Inflammatory macrophage treated with lipopolysaccharide for 1 hour (primary cell): ENCODE results near the gene ZXDA.
"Not testable (repeated sequence)": the region's sequence is repeated elsewhere in the genome, so short reads cannot be mapped to it uniquely, and the experiment has no call there.

Experiments used
- DNase-seq, 2 donors: peaks; one replicate each; pipeline ENCODE4 v3.0.0-alpha.2; 2020 to 2022

Gene ZXDA, protein sequence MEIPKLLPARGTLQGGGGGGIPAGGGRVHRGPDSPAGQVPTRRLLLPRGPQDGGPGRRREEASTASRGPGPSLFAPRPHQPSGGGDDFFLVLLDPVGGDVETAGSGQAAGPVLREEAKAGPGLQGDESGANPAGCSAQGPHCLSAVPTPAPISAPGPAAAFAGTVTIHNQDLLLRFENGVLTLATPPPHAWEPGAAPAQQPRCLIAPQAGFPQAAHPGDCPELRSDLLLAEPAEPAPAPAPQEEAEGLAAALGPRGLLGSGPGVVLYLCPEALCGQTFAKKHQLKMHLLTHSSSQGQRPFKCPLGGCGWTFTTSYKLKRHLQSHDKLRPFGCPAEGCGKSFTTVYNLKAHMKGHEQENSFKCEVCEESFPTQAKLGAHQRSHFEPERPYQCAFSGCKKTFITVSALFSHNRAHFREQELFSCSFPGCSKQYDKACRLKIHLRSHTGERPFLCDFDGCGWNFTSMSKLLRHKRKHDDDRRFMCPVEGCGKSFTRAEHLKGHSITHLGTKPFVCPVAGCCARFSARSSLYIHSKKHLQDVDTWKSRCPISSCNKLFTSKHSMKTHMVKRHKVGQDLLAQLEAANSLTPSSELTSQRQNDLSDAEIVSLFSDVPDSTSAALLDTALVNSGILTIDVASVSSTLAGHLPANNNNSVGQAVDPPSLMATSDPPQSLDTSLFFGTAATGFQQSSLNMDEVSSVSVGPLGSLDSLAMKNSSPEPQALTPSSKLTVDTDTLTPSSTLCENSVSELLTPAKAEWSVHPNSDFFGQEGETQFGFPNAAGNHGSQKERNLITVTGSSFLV

DNA sequence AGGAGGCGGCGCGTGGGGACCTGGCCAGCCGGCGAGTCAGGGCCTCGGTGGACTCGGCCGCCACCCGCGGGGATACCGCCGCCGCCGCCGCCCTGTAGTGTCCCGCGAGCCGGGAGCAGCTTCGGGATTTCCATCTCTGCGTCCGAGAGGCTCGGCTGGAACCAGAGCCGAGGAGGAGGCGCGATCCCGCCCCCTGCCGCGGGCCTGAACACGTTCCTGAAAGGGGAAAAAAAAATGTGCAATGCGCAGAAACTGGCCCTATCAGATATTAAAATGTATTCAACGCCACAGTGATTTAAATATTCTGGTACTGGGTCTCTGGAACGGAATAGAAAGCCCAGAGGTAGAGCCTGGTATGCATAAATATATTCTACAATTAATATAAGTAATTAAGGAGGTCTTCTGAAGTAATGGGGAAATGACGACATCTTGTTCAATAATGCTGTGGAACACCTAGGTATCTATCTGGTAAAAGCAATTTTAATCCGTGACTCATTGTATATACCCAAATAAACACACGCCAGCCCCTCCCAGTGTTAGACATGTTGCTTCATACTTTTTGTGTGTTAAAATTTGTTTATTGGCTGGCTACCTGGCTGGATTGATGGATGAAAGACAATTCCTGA lies at the start of gene ZXDA:
Gene ZXDA, minus strand, starts transcription at position 172 of the 626 bp plus-strand sequence. Its CDS starts 38 bp downstream, at position 134.
- not testable (repeated sequence) for DNase-seq

DNA sequence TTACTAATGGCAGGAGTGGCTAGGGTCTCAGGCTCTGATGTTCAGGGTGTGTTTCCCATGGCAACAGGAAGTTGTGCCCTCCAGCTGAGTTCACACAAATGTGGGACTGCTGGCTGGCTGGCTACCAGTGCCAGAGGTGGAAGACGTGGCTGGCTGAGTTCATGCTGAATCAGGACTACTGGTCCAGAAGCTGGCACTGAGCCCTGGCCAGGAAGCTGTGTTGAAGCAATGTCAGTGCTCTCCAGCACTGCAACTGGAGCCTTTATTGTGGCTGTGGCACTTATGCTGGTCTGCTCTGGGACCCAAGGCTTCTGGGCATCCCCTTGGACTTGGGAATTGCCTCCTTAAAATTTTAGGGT lies 42.0 kb upstream of the ZXDA start:
- no peak for DNase-seq

DNA sequence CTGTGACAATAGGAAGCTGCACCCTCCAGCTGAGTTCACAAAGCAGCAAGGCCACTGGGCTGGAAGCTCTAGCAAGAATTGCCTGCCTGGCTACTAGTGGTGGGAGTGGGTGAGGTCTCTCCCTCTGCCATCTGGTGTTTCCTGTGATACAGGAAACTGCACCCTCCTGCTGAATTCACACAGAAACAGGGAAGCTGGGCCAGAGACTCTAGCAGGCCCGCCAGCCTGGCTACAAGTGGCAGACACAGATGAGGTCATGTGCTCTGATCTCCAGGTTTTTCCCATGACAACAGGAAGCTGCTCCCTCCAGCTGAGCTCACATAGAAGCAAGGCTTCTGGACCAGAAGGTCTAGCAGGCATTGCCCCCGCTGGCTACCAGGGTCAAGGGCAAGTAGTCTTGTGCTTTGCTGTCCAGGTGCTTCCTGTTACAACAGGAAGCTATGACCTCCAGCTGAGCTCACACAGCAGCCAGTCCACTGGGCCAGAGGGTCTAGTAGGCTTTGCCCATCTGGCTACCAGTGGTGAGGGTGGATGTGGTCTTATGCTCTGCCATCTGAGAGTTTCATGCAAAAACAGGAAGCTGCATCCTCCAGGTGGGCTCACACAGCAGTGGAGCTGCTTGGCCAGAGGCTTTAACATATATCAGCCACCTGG lies 41.5 kb upstream of the ZXDA start:
- DNase-seq: no peak

DNA sequence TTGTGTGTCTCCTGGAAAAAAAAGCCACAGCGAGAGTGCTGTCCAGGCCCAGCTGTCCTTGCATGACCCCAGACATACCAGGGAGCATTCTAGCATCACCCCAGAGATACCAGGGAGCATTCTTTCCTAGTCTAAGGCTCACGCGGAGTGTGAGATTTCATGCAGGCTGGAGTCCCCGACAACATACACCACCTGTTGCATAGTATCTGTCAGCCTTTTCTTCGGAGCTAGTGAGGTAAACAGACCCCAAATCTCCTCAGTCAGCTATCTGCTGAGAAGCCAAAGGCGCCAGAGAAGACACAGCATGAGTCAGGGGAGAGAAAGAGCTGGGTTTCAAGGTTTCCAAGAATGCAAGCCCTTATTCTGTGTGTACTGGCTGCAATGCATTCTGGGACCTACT lies 23.1 kb upstream of the ZXDA start:
- DNase-seq: no peak

DNA sequence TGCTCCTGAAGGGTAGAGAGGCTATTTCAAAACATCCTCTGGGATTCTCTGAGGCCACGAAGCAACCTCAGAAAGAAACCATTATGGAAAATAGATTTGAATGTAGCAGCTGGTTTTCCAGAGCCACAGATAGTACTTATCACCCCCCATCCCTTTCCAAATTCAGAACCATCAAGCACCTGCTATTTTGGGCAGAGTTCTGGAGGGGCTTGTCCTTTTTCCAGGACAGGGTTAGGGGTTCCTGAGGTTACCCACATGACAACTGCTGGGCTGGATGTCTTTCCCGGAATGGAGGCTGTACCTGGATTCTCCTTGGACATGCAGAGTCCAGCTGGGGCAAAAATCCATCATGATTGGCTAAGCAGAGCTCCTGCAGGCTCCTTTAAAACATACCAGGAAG lies 22.0 kb upstream of the ZXDA start:
- no peak for DNase-seq

DNA sequence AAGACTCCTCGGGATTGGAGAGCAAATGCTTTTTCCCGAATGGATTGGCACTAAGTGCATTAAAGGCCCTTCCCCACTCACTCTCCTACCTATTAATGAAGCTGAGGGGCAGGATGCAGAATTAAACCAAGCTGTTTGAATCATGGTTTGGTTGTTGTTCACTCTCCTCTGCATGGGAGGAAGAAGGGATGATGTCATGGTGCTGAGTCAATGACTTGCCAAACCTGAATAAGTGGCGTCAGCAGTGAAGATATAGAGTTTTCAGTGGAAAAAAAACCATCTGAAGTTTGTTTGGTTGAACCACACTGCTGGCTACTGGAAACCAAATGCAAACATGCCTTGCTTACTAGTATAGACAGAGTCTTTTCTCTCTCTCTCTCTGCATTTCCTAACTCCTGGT lies 19.8 kb upstream of the ZXDA start:
- no peak for DNase-seq

DNA sequence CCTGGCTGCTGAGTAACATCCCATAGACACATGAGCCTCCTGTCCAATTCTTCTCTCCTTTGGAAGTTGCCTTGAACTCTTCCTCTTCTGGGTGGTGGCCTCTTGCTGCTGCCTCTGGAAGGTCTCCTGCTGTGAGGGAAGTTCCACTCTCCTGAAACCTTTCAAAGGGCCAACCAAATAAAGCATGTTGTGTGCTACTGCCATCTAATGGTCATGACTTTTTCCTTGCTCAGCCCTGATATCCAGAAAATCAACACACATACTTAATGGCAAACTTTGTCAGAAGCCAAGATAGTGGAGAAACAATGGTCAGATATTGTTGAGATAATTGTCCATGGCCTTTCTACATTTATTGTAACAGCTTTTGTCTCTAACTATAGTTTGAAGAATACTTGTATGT lies 19.1 kb upstream of the ZXDA start:
- peak; percentile 45 to 56 for DNase-seq

DNA sequence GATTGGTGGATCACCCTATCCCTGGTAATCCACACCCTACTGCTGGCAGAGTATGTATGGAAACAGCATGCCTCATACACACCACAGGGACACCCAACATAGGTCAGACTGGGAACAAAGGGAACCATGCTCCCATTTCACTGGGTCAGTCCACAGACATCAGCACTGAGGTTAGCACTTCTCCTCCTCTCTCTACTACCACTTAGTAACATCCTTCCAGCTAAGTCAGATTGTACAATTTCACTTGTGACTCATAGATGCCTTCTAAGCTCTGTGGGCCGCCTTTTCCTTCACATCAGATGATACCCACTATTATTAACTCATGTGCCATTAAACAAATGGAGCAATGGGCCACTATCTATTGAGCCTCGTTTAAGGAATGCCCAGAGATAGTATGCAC lies 15.5 kb upstream of the ZXDA start:
- DNase-seq: no peak

DNA sequence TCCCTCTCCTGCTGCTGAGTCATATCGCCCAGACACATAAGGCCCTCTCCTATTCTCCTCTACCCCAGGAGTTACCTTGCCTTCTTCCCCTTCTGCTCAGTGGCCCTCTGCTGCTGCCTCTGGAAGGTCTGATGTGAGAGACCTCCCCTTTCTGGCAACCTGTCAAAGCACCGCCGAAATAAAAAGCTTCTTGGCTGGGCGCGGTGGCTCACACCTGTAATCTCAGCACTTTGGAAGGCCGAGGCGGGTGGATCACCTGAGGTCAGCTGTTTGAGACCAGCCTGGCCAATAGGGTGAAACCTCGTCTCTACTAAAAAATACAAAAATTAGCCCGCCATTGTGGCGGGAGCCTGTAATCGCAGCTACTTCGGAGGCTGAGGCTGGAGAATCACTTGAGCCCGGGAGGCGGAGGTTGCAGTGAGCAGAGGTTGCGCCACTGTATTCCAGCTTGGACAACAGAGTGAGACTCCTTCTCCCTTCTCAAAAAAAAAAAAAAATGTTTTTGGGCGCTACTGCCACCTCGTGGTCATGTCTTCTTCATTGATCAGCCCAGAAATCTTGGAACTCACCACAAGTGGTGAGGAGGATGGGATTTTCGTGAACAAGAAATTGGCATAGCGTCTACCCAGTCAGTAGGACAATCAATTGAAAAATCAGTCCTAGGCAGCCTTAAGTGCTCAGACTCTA lies 8.6 kb upstream of the ZXDA start:
- DNase-seq: peak; percentile 16 to 79

DNA sequence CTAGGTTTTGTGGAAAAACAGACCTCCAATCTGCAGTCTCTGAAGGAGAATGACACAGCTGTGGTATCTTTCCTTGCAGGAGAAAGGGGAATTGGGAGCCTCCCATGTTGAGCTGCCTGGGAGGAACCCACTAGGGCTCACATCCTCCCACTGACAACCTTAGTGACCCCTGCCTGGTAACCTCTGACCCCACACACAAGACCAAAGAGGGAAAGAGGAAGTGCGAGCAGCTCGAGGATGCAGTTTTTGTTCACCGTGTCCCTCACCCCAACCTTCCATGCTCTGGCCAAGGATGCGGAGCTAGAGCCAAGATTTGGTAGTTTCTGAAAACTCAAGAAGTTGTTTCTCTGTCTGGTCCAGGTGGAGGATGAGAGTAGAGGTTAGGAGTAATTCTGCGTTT lies 5.4 kb upstream of the ZXDA start:
- DNase-seq: peak in 1 of 2 donors; percentile 17

DNA sequence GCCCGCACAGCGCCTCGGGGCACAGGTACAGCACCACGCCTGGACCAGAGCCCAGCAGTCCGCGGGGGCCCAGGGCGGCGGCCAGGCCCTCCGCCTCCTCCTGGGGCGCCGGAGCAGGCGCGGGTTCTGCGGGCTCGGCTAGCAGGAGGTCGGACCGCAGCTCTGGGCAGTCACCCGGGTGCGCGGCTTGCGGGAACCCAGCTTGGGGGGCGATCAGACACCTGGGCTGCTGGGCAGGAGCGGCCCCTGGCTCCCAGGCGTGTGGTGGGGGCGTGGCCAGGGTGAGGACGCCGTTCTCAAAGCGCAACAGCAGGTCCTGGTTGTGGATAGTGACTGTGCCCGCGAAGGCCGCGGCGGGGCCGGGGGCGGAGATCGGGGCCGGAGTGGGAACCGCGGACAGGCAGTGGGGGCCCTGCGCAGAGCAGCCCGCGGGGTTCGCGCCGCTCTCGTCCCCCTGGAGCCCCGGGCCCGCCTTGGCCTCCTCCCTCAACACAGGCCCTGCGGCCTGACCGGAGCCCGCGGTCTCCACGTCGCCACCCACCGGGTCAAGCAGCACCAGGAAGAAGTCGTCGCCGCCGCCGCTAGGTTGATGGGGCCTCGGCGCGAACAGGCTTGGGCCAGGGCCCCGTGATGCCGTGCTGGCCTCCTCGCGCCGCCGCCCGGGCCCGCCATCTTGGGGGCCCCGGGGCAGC lies 517 bp downstream of the ZXDA start:
- not testable (repeated sequence) for DNase-seq

DNA sequence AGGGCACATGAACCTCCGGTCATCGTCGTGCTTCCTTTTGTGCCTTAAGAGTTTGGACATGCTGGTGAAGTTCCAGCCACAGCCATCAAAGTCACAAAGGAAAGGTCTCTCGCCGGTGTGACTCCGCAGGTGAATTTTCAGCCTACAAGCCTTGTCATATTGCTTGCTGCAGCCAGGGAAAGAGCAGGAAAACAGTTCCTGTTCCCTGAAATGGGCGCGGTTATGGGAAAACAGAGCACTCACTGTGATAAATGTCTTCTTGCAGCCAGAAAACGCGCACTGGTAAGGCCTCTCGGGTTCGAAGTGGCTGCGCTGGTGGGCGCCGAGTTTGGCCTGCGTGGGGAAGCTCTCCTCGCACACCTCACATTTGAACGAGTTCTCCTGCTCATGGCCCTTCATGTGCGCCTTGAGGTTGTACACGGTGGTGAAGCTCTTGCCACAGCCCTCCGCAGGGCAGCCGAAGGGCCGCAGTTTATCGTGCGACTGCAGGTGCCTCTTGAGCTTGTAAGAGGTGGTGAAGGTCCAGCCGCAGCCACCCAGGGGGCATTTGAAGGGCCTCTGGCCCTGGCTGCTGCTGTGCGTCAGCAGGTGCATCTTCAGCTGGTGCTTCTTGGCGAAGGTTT lies 1.2 kb downstream of the ZXDA start:
- not testable (repeated sequence) for DNase-seq

DNA sequence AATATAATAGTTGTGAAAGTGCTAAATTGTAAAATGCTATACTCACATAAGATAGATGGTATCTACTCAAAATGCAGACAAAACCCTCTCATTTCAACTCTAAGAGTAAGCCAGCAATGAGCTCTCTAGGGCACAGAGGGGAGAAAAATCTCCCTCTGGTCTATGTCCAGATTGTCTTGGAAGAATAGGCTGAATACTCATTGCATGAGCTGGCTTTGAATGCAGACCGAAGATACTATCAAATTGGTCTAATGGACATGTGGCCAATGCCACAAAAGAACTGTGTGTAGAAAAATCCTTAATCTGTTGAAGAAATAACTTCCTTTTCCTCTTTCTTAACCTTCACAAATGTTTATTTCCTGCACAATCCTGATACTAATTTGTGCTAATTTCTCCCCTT lies 3.5 kb downstream of the ZXDA start:
- no peak for DNase-seq

DNA sequence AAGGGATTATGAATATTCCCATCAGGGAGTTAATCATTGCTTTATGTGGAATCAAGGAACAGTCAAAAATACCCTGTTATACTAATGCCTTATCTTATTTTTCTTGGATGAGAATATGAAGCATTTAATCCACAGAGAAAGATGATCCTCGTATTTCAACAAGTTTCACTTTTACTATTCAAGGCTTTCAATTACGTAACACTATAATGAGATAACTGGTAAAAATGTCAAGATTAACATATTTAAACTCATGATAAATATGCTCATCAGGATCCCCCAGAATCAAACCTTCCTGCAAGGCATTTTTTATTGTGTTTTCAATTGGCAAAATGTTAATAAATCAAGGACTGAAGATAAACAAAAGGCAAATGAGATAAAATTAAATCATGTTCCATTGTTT lies 5.1 kb downstream of the ZXDA start:
- peak; percentile 37 to 49 for DNase-seq

DNA sequence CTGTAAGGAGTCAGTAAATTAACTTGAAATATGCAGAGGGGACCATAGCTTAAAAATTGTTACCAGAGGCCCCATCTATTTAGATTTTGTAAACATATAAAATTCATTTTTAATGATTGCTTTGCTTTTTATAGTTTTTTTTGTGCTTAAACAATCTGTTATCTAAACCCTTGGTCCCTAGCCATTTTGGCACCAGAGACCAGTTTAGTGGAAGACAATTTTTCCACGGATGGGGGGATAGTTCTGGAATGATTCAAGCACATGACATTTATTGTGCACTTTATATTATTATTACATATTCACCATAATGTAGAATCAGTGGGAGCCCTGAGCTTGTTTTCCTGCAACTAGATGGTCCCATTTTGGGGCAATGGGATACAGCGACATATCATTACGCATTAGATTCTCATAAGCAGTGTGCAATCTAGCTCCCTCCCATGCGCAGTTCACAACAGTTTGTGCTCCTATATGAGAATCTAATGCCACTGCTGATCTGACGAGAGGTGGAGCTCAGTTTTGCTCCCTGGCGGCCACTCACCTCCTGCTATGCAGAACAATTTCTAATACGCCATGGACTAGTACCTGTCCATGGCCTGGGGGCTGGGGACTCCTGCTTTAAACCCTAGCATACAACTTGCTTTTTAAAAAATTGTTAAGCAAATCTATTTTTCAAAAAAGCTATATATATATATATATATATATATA lies 5.9 kb downstream of the ZXDA start:
- DNase-seq: no peak

DNA sequence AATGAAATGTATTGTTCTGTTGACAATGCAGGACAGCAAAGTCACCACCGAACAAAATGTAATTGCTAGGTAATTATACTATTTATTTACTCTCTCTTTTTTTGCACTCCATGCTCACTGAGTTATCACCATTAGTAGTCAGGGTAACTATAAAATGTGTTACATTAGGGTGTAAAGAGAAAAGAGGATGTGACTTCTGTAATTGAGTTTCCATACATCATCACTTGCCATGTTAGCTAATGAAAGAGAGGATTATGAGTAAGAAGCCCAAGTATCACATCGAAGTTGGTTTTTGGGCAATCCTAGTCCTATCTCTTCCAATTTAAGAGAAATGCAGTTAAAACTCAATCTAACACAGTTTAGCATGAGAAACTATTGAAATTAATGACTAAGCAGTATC lies 7.6 kb downstream of the ZXDA start:
- DNase-seq: peak; percentile 47 to 48

DNA sequence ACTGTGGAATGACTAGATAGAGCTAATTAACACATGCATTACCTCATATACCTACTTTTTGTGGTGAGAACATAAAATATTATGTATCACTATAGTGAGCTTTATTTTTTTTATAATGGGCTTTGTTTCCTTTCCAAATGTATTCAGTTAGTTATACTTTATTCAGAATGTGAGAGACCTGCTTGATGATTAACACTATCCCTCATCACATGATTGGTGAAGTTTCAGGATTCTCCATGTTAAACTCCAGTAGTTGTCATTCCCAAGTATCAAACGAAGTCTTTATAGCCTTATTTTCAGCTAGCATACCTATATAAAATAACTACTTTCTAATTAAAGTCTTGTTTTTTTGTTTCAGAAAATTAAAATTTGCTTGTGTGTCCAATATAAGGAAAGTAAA lies 8.8 kb downstream of the ZXDA start:
- no peak for DNase-seq

DNA sequence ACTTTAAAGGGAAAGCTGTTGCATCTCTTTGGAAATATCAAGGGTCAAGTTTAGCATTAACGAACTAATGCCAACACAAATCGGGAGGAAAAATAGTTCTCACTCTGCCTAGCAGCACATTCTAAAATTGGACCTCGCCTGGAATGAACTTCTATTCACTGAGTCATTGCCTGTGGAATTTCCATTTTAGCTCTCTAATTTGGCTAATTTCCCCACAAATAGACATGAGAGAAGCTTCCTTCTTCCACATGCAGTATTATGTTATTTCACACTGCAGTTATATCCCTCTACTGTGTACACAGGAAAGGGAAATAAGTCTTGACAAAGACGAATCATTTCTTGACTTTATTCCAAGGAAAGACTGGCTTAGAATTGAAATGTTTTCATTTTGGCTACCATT lies 9.3 kb downstream of the ZXDA start:
- DNase-seq: peak; percentile 61 to 74

DNA sequence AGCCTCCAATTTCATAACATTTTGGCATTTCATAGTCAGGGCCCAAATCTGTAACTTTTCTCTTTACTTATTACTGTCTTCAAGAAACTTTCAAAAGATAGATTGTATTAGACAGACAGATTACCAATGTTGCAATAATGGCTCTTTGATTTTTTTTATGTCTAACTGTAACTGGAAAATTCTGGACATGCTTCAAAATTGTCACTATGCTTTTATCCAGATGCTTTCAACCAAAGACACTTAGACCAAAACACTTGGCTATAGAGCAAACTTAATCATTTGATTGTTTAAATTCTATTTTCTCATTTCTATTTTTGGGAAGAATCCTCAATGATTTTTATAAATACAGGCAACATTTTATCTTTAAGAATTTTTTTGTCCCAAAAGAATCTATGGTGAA lies 10.4 kb downstream of the ZXDA start:
- DNase-seq: no peak

DNA sequence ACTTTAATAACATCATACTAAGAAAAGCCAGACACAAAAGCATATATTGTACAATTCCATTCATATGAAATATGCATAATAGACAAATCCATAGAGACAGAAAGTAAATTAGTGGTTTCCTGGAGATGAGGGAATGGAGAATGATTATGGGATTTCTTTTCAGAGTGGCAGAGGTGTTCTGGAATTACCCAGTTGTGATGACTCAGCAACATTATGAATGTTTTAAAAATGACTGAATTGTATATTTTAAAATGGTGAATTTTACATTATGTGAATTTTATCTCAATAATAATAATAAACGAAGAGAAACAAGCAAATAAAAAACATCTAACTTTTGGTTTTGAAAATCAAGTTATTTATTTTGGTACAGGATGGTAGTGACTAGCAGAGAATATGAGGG lies 11.2 kb downstream of the ZXDA start:
- no peak for DNase-seq

DNA sequence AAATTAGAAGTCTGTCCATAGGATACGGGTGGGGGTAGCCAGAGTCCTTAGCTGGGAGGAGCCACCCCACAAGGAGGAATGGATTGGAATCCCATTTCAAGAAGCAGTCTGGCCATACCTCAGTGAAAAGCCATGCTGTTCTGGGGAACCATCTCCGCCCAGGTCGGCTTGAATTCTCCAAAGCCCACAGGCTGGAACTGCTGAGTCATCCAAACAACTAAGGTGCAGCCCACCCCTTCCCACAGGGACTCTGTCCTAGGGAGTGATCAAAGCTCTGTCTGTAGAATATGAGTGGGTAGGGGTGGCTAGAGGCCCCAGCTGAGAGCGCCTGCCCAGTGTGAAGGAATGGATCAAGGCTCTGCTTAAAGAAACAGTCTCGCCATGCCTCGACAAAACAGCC lies 38.8 kb downstream of the ZXDA start:
- no peak for DNase-seq
